ENCODE measurements around the gene YTHDC2.

Gene YTHDC2

DNA sequence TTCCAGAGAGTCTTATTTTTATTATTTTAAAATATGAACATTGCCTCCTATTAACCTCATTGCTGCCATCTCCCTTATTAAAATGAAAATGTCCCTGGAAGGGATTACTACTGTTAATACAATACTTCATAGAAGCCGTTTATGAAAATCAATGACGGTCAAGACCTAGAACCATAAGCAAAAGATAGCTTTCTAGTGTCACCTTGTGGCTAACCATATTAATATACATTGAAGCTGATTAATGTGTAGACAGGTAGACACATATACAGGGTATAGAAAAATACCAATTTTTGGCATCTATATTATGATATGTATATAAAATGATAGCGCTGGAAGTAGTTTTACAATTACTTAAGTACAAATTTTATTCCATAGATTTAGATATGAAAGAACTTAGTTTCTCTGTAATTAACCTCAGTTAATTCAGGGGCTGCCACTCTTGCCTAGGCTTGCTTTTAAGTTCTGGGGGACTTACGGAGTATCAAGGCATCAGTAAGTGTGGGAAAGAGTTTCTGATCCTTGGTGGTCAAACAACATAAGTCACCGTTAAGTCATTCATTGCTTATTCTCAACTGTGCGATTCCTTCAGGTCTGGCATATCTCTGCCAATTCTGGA, 2.5 kb upstream of the YTHDC2 start:
- TF ChIP-seq FOXP2 (optimal IDR thresholded peaks at IDR 0.05; ENCODE audit: borderline replicate concordance, extremely low read depth, extremely low read length, insufficient read depth), result no peak
- TF ChIP-seq SIN3A (IDR thresholded peaks at IDR 0.05; ENCODE audit: borderline replicate concordance, insufficient read depth, low read length), result no peak
- TF ChIP-seq, protein P1, sequence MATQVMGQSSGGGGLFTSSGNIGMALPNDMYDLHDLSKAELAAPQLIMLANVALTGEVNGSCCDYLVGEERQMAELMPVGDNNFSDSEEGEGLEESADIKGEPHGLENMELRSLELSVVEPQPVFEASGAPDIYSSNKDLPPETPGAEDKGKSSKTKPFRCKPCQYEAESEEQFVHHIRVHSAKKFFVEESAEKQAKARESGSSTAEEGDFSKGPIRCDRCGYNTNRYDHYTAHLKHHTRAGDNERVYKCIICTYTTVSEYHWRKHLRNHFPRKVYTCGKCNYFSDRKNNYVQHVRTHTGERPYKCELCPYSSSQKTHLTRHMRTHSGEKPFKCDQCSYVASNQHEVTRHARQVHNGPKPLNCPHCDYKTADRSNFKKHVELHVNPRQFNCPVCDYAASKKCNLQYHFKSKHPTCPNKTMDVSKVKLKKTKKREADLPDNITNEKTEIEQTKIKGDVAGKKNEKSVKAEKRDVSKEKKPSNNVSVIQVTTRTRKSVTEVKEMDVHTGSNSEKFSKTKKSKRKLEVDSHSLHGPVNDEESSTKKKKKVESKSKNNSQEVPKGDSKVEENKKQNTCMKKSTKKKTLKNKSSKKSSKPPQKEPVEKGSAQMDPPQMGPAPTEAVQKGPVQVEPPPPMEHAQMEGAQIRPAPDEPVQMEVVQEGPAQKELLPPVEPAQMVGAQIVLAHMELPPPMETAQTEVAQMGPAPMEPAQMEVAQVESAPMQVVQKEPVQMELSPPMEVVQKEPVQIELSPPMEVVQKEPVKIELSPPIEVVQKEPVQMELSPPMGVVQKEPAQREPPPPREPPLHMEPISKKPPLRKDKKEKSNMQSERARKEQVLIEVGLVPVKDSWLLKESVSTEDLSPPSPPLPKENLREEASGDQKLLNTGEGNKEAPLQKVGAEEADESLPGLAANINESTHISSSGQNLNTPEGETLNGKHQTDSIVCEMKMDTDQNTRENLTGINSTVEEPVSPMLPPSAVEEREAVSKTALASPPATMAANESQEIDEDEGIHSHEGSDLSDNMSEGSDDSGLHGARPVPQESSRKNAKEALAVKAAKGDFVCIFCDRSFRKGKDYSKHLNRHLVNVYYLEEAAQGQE (IDR thresholded peaks at IDR 0.05; ENCODE audit: insufficient read depth in 1 of 2, low read depth in 2 of 2, low read length in 2 of 2), result no peak
- no peak for TF ChIP-seq POLR2AphosphoS5 (IDR thresholded peaks at IDR 0.05; ENCODE audit: low read depth, low read length)
- no peak for TF ChIP-seq TAF1 (IDR thresholded peaks at IDR 0.05; ENCODE audit: borderline replicate concordance, insufficient read depth, low read length)

DNA sequence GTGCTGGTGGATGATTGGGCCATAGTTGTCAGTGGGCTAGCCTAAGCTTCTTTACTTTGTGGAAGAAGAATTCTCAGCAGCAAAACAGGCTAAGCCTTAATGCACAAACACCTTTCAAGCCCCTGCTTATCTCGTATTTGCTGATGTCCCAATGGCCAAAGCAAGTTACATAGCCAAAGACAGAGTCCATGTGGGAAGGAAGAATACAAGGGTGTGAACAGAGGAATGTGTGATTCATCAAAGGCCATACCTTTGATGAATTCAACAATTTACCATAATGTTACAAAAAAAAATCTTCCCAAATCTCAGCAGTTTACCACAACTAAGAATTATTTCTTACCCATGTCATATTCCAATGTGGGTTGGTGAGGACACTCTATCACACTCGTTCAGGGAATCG, 1.2 kb upstream of the YTHDC2 start:
- TF ChIP-seq FOXP2 (optimal IDR thresholded peaks at IDR 0.05; ENCODE audit: borderline replicate concordance, extremely low read depth, extremely low read length, insufficient read depth) (no peak), SIN3A (IDR thresholded peaks at IDR 0.05; ENCODE audit: borderline replicate concordance, insufficient read depth, low read length) (no peak), TAF1 (IDR thresholded peaks at IDR 0.05; ENCODE audit: borderline replicate concordance, insufficient read depth, low read length) (no peak), POLR2AphosphoS5 (IDR thresholded peaks at IDR 0.05; ENCODE audit: low read depth, low read length) (no peak)
- TF ChIP-seq, protein P1 (IDR thresholded peaks at IDR 0.05; ENCODE audit: insufficient read depth in 1 of 2, low read depth in 2 of 2, low read length in 2 of 2), result no peak

DNA sequence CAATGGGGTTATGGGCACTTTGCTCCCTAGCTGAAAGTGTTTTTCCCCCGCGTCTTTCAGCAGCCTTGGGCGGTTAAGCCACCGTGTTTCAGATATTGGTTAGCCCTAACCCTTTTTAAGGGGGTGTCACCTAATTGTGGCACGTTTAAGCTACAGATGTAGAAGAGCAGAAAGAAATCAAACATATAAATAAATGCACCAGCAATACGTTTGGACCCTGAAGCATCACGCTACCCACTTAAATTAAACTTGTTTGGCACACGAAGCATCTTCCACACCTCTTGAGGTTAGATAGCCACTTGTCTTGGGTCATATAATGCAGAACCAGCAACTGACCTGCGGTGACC, 768 bp downstream of the YTHDC2 start:
- TF ChIP-seq SIN3A (IDR thresholded peaks at IDR 0.05; ENCODE audit: borderline replicate concordance, insufficient read depth, low read length) (no peak), FOXP2 (optimal IDR thresholded peaks at IDR 0.05; ENCODE audit: borderline replicate concordance, extremely low read depth, extremely low read length, insufficient read depth) (no peak), TAF1 (IDR thresholded peaks at IDR 0.05; ENCODE audit: borderline replicate concordance, insufficient read depth, low read length) (no peak)
- TF ChIP-seq, protein P1 (IDR thresholded peaks at IDR 0.05; ENCODE audit: insufficient read depth in 1 of 2, low read depth in 2 of 2, low read length in 2 of 2), result no peak

DNA sequence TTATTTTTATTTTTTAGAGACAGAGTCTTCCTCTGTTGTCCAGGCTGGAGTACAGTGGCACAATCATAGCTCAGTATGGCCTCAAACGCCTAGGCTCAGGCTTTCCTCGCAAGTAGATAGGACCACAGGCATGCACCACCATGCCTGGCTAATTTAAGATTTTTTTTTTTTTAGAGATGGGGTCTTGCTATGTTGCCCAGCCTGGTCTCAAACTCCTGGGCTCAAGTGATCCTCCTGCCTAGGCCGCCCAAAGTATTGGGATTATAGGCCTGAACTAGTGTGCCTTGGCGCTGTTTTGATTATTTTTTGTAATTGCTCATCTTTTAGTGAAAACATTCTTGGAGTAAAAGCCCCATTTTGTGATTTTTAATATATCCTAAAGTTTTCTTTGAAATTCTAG, 5.4 kb downstream of the YTHDC2 start:
- TF ChIP-seq SIN3A (IDR thresholded peaks at IDR 0.05; ENCODE audit: borderline replicate concordance, insufficient read depth, low read length), result no peak
- TF ChIP-seq POLR2AphosphoS5 (IDR thresholded peaks at IDR 0.05; ENCODE audit: low read depth, low read length), result no peak

DNA sequence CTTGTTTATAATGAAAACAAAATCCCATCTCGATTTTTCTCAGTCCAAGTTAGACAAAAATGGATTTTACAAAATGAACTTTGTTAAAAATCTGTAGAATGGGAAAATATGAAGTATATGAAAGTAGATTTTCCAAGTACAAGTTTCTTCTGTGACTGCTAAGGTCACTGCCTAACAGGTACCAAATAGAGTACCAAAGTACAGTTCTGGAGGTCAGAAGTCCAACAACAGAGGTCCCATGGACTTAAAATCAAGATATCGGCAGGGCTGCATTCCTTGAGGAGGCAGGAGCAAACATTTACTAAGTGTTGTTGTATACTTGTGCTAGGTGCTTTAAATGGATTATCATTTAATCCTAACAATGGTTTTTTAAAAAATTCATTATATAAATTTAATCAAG, 5.9 kb downstream of the YTHDC2 start:
- TF ChIP-seq POLR2AphosphoS5 (IDR thresholded peaks at IDR 0.05; ENCODE audit: low read depth, low read length) (no peak), SIN3A (IDR thresholded peaks at IDR 0.05; ENCODE audit: borderline replicate concordance, insufficient read depth, low read length) (no peak), TAF1 (IDR thresholded peaks at IDR 0.05; ENCODE audit: borderline replicate concordance, insufficient read depth, low read length) (no peak), FOXP2 (optimal IDR thresholded peaks at IDR 0.05; ENCODE audit: borderline replicate concordance, extremely low read depth, extremely low read length, insufficient read depth) (no peak)
- TF ChIP-seq, protein P1 (IDR thresholded peaks at IDR 0.05; ENCODE audit: insufficient read depth in 1 of 2, low read depth in 2 of 2, low read length in 2 of 2), result no peak
